Upper lobe of left lung (tissue), 4 donors: Measurements from ENCODE around the gene IL12A.

Source experiments
- EP300 ChIP-seq, 4 donors: sonication (generic); formaldehyde crosslinking; IDR thresholded peaks; one replicate each; pipeline ENCODE4 v1.5.1; 2017; ENCODE audit warnings: antibody characterized with exemption in 4 of 4, control low read depth in 2 of 4
- POLR2A ChIP-seq, 4 donors: fragments of 450-650 bp; IDR thresholded peaks; one replicate each; pipeline ENCODE4 v1.5.1; 2016 to 2017; ENCODE audit warnings: antibody characterized with exemption in 4 of 4, mild to moderate bottlenecking in 2 of 4
- TF ChIP-seq, protein P1 (sequence below), 6 experiments: fragments of 450-650 bp in 4 of 6; fragments of 200-600 bp in 2 of 6; sonication (generic) in 2 of 6; IDR thresholded peaks; one replicate each; pipeline ENCODE4 v1.5.1; 2016 to 2019; ENCODE audit warnings: antibody characterized with exemption in 6 of 6

DNA sequence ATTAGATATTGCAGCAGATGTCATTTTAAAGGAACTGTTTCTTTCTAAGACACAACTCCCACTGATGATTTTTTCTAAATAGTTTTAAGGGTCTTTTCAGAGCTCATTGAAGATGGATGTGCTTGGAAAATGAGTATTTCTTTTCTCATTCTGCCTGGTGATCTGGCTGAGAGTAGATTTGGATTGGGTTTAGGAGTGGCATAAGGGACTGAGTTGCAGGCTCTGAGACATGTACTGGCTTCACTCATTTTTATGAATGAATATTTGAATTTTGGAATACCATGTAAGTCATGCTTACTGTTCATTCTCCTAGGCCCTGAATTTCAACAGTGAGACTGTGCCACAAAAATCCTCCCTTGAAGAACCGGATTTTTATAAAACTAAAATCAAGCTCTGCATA lies 6.5 kb downstream of the IL12A start:
- TF ChIP-seq POLR2A (IDR thresholded peaks at IDR 0.05) (no peak), EP300 (IDR thresholded peaks at IDR 0.05) (no peak)
- TF ChIP-seq, protein P1, sequence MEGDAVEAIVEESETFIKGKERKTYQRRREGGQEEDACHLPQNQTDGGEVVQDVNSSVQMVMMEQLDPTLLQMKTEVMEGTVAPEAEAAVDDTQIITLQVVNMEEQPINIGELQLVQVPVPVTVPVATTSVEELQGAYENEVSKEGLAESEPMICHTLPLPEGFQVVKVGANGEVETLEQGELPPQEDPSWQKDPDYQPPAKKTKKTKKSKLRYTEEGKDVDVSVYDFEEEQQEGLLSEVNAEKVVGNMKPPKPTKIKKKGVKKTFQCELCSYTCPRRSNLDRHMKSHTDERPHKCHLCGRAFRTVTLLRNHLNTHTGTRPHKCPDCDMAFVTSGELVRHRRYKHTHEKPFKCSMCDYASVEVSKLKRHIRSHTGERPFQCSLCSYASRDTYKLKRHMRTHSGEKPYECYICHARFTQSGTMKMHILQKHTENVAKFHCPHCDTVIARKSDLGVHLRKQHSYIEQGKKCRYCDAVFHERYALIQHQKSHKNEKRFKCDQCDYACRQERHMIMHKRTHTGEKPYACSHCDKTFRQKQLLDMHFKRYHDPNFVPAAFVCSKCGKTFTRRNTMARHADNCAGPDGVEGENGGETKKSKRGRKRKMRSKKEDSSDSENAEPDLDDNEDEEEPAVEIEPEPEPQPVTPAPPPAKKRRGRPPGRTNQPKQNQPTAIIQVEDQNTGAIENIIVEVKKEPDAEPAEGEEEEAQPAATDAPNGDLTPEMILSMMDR (IDR thresholded peaks at IDR 0.05): no peak
